Coronary artery (tissue), 2 donors: ENCODE measurements around the gene C4orf17.
A peak's percentile ranks its signal among the peaks of the same experiment; 100 is the strongest.

Experiments used
- DNase-seq: peaks from one replicate; pipeline ENCODE4 v3.0.0-alpha.2; 2017; ENCODE audit warnings: low spot score
- H3K27ac ChIP-seq, 2 donors: fragments of 200-600 bp; sonication (generic); one replicate each; pipeline ENCODE4 v1.5.1; 2016 to 2019
- H3K4me3 ChIP-seq: fragments of 200-600 bp; sonication (generic); 2 replicates; pipeline ENCODE4 v1.5.1; 2016; ENCODE audit warnings: mild to moderate bottlenecking, moderate library complexity
- TF ChIP-seq, protein P1 (sequence below): fragments of 200-600 bp; sonication (generic); IDR thresholded peaks from one replicate; pipeline ENCODE4 v1.5.1; 2019; ENCODE audit warnings: antibody characterized with exemption

C4orf17 gene

DNA sequence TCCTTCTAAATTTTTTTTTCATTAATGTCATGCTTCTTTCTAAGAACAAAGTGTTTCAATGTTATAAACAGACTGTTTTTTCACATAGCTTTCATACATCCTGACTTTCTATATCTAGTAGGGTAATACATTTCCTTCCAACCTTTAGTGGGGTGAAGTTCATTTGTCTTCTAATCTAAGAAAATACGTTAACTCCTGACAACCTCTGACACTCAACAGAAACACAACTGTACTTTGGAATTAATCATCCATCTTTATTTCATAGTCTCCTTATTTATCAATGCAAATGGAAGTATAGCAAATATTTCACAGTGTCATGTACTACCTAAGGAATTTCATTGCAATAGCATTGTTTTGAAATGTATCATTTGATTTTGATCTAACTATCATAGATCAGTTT, 61.1 kb downstream of the C4orf17 start:
- Histone ChIP-seq H3K4me3 (no peak overlapping the region), H3K27ac (no peak overlapping the region)
- DNase-seq: no peak
- TF ChIP-seq, protein P1, sequence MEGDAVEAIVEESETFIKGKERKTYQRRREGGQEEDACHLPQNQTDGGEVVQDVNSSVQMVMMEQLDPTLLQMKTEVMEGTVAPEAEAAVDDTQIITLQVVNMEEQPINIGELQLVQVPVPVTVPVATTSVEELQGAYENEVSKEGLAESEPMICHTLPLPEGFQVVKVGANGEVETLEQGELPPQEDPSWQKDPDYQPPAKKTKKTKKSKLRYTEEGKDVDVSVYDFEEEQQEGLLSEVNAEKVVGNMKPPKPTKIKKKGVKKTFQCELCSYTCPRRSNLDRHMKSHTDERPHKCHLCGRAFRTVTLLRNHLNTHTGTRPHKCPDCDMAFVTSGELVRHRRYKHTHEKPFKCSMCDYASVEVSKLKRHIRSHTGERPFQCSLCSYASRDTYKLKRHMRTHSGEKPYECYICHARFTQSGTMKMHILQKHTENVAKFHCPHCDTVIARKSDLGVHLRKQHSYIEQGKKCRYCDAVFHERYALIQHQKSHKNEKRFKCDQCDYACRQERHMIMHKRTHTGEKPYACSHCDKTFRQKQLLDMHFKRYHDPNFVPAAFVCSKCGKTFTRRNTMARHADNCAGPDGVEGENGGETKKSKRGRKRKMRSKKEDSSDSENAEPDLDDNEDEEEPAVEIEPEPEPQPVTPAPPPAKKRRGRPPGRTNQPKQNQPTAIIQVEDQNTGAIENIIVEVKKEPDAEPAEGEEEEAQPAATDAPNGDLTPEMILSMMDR: no peak

- peak overlapping the region; percentile 10 for H3K4me3 ChIP-seq
- peak overlapping the region in 1 of 2 donors; percentile 45 for H3K27ac ChIP-seq
- TF ChIP-seq, protein P1: no peak
- no peak for DNase-seq
These were observed 61.9 kb downstream of the C4orf17 start for GRCh38 chr4:99572527-99573240.

- Histone ChIP-seq H3K27ac (peak overlapping the region in 1 of 2 donors; percentile 45), H3K4me3 (no peak overlapping the region)
- no peak for DNase-seq
- TF ChIP-seq, protein P1: no peak
These were observed 63.0 kb downstream of the C4orf17 start for GRCh38 chr4:99573735-99574368.

GRCh38 chr4:99574530-99575324, 63.9 kb downstream of the C4orf17 start, which contains the start of gene MTTP:
MTTP (plus strand) TSS chr4:99574824; CDS start chr4:99574910, 86 bp downstream.
- DNase-seq: no peak
- Histone ChIP-seq H3K4me3 (peak within 1 kb of the TSS; percentile 12), H3K27ac (peak within 1 kb of the TSS; percentile 18 to 20)
- TF ChIP-seq, protein P1: no peak

- H3K4me3 ChIP-seq: no peak overlapping the region
- TF ChIP-seq, protein P1: no peak
- no peak overlapping the region for H3K27ac ChIP-seq
- DNase-seq: no peak
These were observed 67.9 kb downstream of the C4orf17 start for GRCh38 chr4:99578714-99579113.

DNA sequence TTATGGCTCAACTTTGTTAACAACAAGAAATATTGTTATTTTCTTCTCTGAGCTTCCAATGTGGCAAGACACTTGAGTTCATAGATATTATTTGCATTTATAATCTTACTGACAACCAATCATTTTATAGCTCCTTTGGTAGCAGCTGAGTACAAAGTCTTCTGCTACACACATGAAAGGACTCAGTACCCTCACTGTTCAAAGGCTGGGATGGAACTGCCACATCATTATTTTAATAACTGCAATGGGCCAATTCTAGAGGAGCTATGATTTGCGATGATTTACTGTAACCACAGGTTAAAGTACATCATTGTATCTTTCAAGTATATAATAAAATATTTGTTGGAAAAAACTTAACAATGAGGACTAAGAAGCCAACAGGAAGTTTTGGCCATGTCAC, 74.7 kb downstream of the C4orf17 start:
- TF ChIP-seq, protein P1: no peak
- H3K4me3 ChIP-seq: no peak overlapping the region
- no peak for DNase-seq
- no peak overlapping the region for H3K27ac ChIP-seq
